Brain microvascular endothelial cell (primary cell): ENCODE data around the gene TBCB.

Experiments
- DNase-seq: peaks from one replicate; pipeline ENCODE4 v3.0.0-alpha.2; 2020
- H3K27ac ChIP-seq: fragments of 250-450 bp; sonication (Bioruptor Pico); 2 replicates; pipeline ENCODE4 v1.5.1; 2020; ENCODE audit warnings: mild to moderate bottlenecking, moderate library complexity
- H3K27me3 ChIP-seq: fragments of 250-450 bp; sonication (Bioruptor Pico); replicated peaks from 2 replicates; pipeline ENCODE4 v1.5.1; 2020; ENCODE audit warnings: mild to moderate bottlenecking
- H3K36me3 ChIP-seq: fragments of 250-450 bp; sonication (Bioruptor Pico); replicated peaks from 2 replicates; pipeline ENCODE4 v1.5.1; 2020; ENCODE audit warnings: mild to moderate bottlenecking
- H3K4me3 ChIP-seq: 2 replicates; pipeline ENCODE4 v1.5.1; 2011; ENCODE audit warnings: low read depth, mild to moderate bottlenecking, control low read depth, low read length, moderate library complexity
- CTCF ChIP-seq: IDR thresholded peaks from 2 replicates; pipeline ENCODE4 v1.5.1; 2011; ENCODE audit warnings: low read depth, mild to moderate bottlenecking, moderate library complexity, low read length, control low read depth, inconsistent platforms; ENCODE audit errors: missing control alignments
- in situ Hi-C: cut with HindIII; loops from 2 replicates; pipeline ENCODE4 v1.10.0; 2017; ENCODE audit warnings: low sequenced_read_pairs, low pct_ligation_motif_present

The TBCB gene

GRCh38 chr19:36079389-36079945 lies 35.8 kb upstream of the TBCB start:
- in situ Hi-C loops, result no loop called here
- Histone ChIP-seq H3K27me3 (no peaks in the 10 kb centered on the region), H3K4me3 (no peak overlapping the region), H3K36me3 (no peaks in the 10 kb centered on the region), H3K27ac (no peak overlapping the region)
- TF ChIP-seq CTCF, result no peak
- no peak for DNase-seq

- no peak overlapping the region for H3K27ac ChIP-seq
- H3K27me3 ChIP-seq, result no peaks in the 10 kb centered on the region
- no peak for DNase-seq
- H3K36me3 ChIP-seq, result no peaks in the 10 kb centered on the region
- in situ Hi-C loops, result no loop called here
- no peak overlapping the region for H3K4me3 ChIP-seq
- no peak for TF ChIP-seq CTCF
Observed at GRCh38 chr19:36081385-36081784, 33.9 kb upstream of the TBCB start.

GRCh38 chr19:36081894-36082293 lies 33.4 kb upstream of the TBCB start:
- no peaks in the 10 kb centered on the region for H3K36me3 ChIP-seq
- in situ Hi-C loops, result no loop called here
- no peaks in the 10 kb centered on the region for H3K27me3 ChIP-seq
- no peak overlapping the region for H3K4me3 ChIP-seq
- no peak overlapping the region for H3K27ac ChIP-seq
- no peak for TF ChIP-seq CTCF
- no peak for DNase-seq

- H3K27me3 ChIP-seq, result no peaks in the 10 kb centered on the region
- DNase-seq, result no peak
- no peaks in the 10 kb centered on the region for H3K36me3 ChIP-seq
- no peak overlapping the region for H3K4me3 ChIP-seq
- no peak for TF ChIP-seq CTCF
- in situ Hi-C loops, result no loop called here
- no peak overlapping the region for H3K27ac ChIP-seq
Observed at GRCh38 chr19:36082916-36083315, 32.4 kb upstream of the TBCB start.

GRCh38 chr19:36084231-36085009 lies 30.8 kb upstream of the TBCB start:
- H3K27ac ChIP-seq, result no peak overlapping the region
- no peak for DNase-seq
- in situ Hi-C loops, result no loop called here
- no peak overlapping the region for H3K4me3 ChIP-seq
- H3K36me3 ChIP-seq, result no peaks in the 10 kb centered on the region
- TF ChIP-seq CTCF, result no peak
- no peaks in the 10 kb centered on the region for H3K27me3 ChIP-seq

GRCh38 chr19:36086326-36086725 lies 28.9 kb upstream of the TBCB start:
- no peak for TF ChIP-seq CTCF
- H3K36me3 ChIP-seq, result no peaks in the 10 kb centered on the region
- H3K27me3 ChIP-seq, result no peaks in the 10 kb centered on the region
- no peak overlapping the region for H3K4me3 ChIP-seq
- H3K27ac ChIP-seq, result no peak overlapping the region
- in situ Hi-C loops, result no loop called here
- no peak for DNase-seq
